ENCODE results near the gene CDKAL1.

Gene CDKAL1

GRCh38 chr6:20569000-20569610 is 34.8 kb downstream of the CDKAL1 start:
- Histone ChIP-seq H3K9me3 (ENCODE audit: insufficient read depth, low read length) (no peaks in the 10 kb centered on the region), H3K27me3 (ENCODE audit: low read depth, low read length) (no peaks in the 10 kb centered on the region), H3K79me2 (ENCODE audit: low read length) (no peaks in the 10 kb centered on the region; the same call in 1 of the 2 replicates), H3K9ac (ENCODE audit: low read length) (no peak overlapping the region), H3K4me1 (ENCODE audit: low read length) (peaks cover 23% of the 10 kb centered on the region), H2AFZ (ENCODE audit: low read depth, low read length) (no peak overlapping the region), H3K36me3 (replicated peaks; ENCODE audit: low read depth, low read length) (no peaks in the 10 kb centered on the region), H3K27ac (ENCODE audit: low read length) (no peak overlapping the region), H3K4me3 (ENCODE audit: low read length) (no peak overlapping the region), H4K20me1 (ENCODE audit: insufficient read depth, low read length) (no peaks in the 10 kb centered on the region), H3K4me2 (ENCODE audit: low read length) (no peak overlapping the region)
- TF ChIP-seq CTCF (IDR thresholded peaks at IDR 0.05; ENCODE audit: low read depth, low read length) (no peak), EZH2phosphoT487 (IDR thresholded peaks at IDR 0.05; ENCODE audit: low read depth) (no peak)

- H2AFZ ChIP-seq (ENCODE audit: low read depth, low read length): no peak overlapping the region
- H3K9me3 ChIP-seq (ENCODE audit: insufficient read depth, low read length): no peaks in the 10 kb centered on the region
- H3K36me3 ChIP-seq (replicated peaks; ENCODE audit: low read depth, low read length): no peaks in the 10 kb centered on the region
- no peak overlapping the region for H3K27ac ChIP-seq (ENCODE audit: low read length)
- no peak overlapping the region for H3K4me2 ChIP-seq (ENCODE audit: low read length)
- H3K79me2 ChIP-seq (ENCODE audit: low read length): no peaks in the 10 kb centered on the region
- peaks cover 3% of the 10 kb centered on the region for H3K4me1 ChIP-seq (ENCODE audit: low read length)
- TF ChIP-seq EZH2phosphoT487 (IDR thresholded peaks at IDR 0.05; ENCODE audit: low read depth) (no peak), CTCF (IDR thresholded peaks at IDR 0.05; ENCODE audit: low read depth, low read length) (no peak)
- H3K9ac ChIP-seq (ENCODE audit: low read length): no peak overlapping the region
- H3K4me3 ChIP-seq (ENCODE audit: low read length): no peak overlapping the region
- H4K20me1 ChIP-seq (ENCODE audit: insufficient read depth, low read length): no peaks in the 10 kb centered on the region
- no peaks in the 10 kb centered on the region for H3K27me3 ChIP-seq (ENCODE audit: low read depth, low read length)
Measured at GRCh38 chr6:20571261-20571660, 37.0 kb downstream of the CDKAL1 start.

- Histone ChIP-seq H3K9ac (ENCODE audit: low read length) (no peak overlapping the region), H3K27me3 (ENCODE audit: low read depth, low read length) (no peaks in the 10 kb centered on the region), H3K4me2 (ENCODE audit: low read length) (no peak overlapping the region)
Measured at GRCh38 chr6:20572288-20572687, 38.0 kb downstream of the CDKAL1 start.

GRCh38 chr6:20572940-20573339 is 38.7 kb downstream of the CDKAL1 start:
- no peak overlapping the region for H3K27ac ChIP-seq (ENCODE audit: low read length)
- H2AFZ ChIP-seq (ENCODE audit: low read depth, low read length): no peak overlapping the region
- no peaks in the 10 kb centered on the region for H3K79me2 ChIP-seq (ENCODE audit: low read length)
- H4K20me1 ChIP-seq (ENCODE audit: insufficient read depth, low read length): no peaks in the 10 kb centered on the region
- no peaks in the 10 kb centered on the region for H3K36me3 ChIP-seq (replicated peaks; ENCODE audit: low read depth, low read length)
- TF ChIP-seq CTCF (IDR thresholded peaks at IDR 0.05; ENCODE audit: low read depth, low read length) (no peak), EZH2phosphoT487 (IDR thresholded peaks at IDR 0.05; ENCODE audit: low read depth) (no peak)
- H3K9me3 ChIP-seq (ENCODE audit: insufficient read depth, low read length): no peaks in the 10 kb centered on the region
- H3K4me2 ChIP-seq (ENCODE audit: low read length): no peak overlapping the region
- no peaks in the 10 kb centered on the region for H3K27me3 ChIP-seq (ENCODE audit: low read depth, low read length)
- H3K9ac ChIP-seq (ENCODE audit: low read length): no peak overlapping the region
- H3K4me3 ChIP-seq (ENCODE audit: low read length): no peak overlapping the region
- no peaks in the 10 kb centered on the region for H3K4me1 ChIP-seq (ENCODE audit: low read length)

More at GRCh38 chr6:20572288-20572687, 38.0 kb downstream of the CDKAL1 start:
- H3K4me3 ChIP-seq (ENCODE audit: low read length): no peak overlapping the region
- no peaks in the 10 kb centered on the region for H3K36me3 ChIP-seq (replicated peaks; ENCODE audit: low read depth, low read length)
- no peak for TF ChIP-seq EZH2phosphoT487 (IDR thresholded peaks at IDR 0.05; ENCODE audit: low read depth)
- TF ChIP-seq CTCF (IDR thresholded peaks at IDR 0.05; ENCODE audit: low read depth, low read length): no peak
- no peaks in the 10 kb centered on the region for H3K9me3 ChIP-seq (ENCODE audit: insufficient read depth, low read length)
- H4K20me1 ChIP-seq (ENCODE audit: insufficient read depth, low read length): no peaks in the 10 kb centered on the region
- H2AFZ ChIP-seq (ENCODE audit: low read depth, low read length): no peak overlapping the region
- no peaks in the 10 kb centered on the region for H3K79me2 ChIP-seq (ENCODE audit: low read length)
- no peaks in the 10 kb centered on the region for H3K4me1 ChIP-seq (ENCODE audit: low read length)
- H3K27ac ChIP-seq (ENCODE audit: low read length): no peak overlapping the region
